Stimulated activated CD4-positive, alpha-beta T cell treated with anti-CD3 and anti-CD28 coated beads, Interleukin-4, amount 100 ng/mL, for 24 hours (primary cell): Measurements from ENCODE around the gene CDC23.
A peak's percentile ranks its signal among the peaks of the same experiment; 100 is the strongest.
"Not testable (repeated sequence)": the region's sequence is repeated elsewhere in the genome, so short reads cannot be mapped to it uniquely, and the experiment has no call there.

ENCODE experiments used
- DNase-seq: peaks from one replicate; pipeline ENCODE4 v3.0.0-alpha.2; 2020

The CDC23 gene

GRCh38 chr5:138212828-138213160 lies 329 bp downstream of the CDC23 start:
- DNase-seq, result no peak

DNA sequence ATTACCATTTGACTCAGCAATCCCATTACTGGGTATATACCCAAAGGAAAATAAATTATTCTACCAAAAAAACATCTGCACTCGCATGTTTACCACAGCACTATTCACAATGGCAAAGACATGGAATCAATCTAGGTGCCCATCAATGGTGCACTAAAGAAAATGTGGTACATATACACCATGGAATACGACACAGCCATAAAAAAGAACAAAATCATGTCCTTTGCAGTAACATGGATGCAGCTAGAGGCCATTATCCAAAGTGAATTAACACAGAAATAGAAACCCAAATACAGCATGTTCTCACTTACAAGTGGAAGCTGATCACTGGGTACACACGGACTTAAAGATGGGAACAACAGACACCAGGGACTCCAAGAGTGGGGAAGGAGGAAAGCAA lies 2.1 kb downstream of the CDC23 start:
- DNase-seq, result no peak

DNA sequence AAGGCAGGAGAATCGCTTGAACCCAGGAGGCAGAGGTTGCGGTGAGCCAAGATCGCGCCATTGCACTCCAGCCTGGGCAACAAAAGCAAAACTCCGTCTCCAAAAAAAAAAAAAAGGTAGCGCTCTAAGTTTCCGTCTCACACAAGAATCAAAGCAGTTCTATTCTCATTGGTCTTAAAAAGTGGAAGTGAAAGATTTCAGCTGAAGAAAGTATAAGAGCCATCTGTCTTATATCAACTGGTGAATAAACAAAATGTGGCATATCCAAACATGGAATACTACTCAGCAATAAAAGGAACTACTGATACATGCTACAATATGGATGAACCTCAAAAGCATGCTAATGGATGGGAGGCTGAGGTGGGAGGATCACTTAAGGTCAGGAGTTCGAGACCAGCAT lies 19.3 kb downstream of the CDC23 start:
- DNase-seq, result not testable (repeated sequence)

- DNase-seq, result no peak
These were observed 20.3 kb downstream of the CDC23 start for GRCh38 chr5:138192826-138193225.

DNA sequence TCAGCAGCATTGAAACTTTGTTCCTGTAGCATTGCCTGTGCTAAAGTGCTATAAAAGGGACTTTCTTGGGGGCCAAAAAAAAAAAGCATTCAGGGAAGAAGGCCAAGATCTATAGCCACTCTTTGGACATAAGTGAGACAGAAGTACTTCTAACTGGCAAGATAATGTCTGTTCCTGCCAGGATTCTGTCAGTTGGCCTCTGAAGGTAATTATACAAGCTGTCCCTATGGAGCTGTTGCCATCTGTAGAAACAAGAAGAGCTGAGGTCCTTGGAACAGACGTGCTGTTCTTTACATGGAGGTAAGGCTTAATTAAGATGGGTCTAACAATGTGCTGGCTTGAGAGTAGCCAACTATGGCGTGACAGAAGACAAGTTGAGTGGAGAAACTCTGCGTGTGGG lies 24.5 kb downstream of the CDC23 start:
- DNase-seq, result no peak

DNA sequence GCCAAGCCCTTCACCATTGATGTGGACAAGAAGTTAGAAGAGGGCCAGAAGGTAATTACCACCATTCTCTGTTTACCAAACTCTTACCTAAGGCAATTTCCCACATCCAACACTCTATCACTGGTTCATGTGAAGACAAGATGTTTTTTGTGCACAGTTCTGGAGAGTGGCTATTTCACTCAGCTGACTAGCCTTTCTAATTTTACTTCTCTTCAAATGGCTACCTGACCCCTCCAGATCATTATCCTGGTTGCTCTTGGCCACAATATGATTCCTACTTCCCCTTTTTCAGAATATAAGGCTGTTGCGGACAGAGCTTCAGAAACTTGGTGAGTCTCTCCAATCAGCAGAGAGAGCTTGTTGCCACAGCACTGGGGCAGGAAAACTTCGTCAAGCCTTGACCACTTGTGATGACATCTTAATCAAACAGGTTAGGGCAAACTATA lies 27.1 kb downstream of the CDC23 start:
- no peak for DNase-seq

DNA sequence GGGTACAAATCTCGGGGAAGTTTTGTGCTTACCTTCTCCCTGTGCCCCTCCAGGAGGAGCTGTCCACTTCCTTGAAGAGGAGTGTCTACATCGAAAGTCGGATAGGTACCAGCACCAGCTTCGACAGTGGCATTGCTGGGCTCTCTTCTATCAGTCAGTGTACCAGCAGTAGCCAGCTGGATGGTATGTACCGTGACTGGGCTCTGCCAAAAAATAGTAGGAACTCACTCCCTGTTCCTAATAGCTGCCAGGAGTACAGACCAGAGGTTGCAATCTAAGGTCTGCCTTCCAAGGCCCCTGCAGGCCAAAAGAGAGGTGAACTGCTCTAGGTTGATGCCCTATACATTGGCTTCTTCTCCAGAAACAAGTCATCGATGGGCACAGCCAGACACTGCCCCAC lies 30.3 kb downstream of the CDC23 start:
- DNase-seq, result no peak

GRCh38 chr5:138180841-138181240 lies 32.3 kb downstream of the CDC23 start:
- DNase-seq, result no peak

DNA sequence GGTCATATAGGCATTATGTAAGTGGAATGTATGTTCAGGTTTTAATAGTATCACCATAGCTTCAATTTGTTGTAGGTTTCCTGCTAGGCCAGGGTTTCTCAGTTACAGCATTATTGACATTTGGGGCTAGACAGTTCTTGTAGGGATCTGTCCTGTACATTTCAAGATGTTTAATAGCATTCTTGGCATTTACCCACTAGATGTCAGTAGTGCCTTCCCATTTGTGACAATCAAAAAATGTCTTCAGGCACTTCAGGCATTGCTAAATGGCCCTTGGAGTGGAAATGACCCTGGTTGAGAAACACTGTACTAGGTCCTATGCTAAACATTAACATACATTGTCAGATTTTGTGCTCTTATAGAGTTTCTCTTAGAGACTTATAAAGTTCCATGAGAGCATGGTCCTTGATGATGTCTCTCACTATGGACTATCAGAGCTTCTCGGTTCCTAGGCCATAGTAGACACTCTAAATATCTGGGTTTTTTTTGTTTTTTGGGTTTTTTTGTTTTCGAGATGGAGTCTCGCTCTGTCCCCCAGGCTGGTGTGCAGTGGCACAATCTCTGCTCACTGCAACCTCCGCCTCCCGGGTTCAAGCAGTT lies 32.8 kb downstream of the CDC23 start:
- no peak for DNase-seq

DNA sequence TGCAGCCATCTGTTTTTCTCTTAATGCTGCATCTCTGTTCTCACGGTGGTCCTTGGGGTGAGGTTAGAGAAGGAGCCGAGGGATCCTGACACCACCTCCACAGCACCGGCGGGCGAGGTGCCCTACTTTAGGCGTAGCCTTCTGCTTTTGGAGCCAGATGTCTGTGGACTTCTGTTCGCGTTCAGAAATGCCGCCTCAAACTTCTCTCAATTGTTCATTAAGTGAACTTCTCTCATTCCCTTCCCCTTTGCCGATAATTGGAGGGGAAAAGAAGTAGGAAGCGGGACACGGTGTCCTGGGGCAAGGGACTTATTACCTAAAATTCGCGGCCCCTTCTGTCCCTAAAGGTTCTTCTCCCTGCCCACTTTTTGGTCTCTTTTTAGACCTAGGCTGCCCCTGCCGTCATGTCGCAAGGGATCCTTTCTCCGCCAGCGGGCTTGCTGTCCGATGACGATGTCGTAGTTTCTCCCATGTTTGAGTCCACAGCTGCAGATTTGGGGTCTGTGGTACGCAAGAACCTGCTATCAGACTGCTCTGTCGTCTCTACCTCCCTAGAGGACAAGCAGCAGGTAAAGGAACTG lies 33.8 kb downstream of the CDC23 start:
- no peak for DNase-seq

- peak; percentile 93 for DNase-seq
These were observed 34.4 kb downstream of the CDC23 start, which contains the start of the genes BRD8 and KIF20A for GRCh38 chr5:138178516-138179276. Gene BRD8 (minus strand): TSS chr5:138178630. CDS start chr5:138178614, 16 bp downstream. Gene KIF20A (plus strand): TSS chr5:138179112. CDS start chr5:138179681, 569 bp downstream.

- peak; percentile 30 for DNase-seq
These were observed 35.1 kb downstream of the CDC23 start for GRCh38 chr5:138177941-138178515.

- no peak for DNase-seq
These were observed 42.8 kb downstream of the CDC23 start for GRCh38 chr5:138170299-138170698.

DNA sequence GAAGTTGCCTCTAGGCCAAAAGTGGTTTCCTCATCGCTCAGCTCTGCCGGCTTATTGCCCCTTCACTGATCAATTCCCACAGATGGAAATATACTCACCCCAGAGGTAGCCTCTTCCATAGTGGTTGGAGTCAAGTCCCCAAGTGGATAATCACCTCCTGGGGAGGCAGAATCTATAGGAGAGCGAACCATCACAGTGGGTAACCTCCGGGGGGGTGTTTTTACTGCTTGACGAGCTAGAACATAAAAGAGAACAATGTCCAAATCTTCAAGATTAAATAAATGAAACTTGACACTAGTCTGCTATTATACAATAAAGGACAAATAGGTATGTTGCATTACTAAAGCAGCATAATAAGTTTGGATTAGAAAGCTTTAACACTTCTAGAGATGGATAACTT lies 44.0 kb downstream of the CDC23 start:
- DNase-seq, result no peak

DNA sequence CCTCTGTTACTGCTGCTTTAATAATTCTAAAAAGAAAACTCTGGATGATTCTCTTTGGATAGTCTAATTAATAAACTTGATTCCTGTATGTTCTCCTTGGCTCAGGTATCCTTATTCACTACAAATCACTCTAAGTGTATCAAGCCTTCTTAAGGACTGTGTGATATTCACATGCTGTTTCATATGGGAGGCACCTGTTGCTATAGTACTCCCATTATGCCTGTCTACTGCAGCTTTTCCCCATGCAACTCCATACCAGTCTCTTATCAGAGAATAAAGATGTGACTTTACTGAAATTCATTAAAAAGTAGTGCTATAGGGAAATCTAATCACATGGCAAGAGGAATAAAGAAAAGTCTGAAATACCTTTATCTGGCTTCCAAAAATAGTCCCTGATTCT lies 49.4 kb downstream of the CDC23 start:
- DNase-seq, result no peak

DNA sequence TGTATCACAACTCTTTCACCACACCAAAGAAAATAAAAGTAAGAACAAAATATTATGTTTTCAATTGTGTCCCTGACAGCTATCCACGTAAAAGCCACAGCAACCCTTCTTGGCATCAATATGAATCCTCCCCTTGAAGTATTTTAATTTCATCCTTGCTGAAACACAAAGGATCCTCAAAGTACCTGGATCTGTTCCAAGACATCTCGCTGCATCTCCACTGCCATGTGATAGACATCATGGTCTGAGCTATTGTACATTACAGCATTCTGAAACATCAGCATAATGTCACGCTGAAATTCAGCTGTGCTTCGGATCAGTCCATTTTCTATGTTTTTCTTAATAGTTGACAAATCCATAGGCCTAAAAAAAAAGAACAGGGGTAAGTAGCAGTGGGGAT lies 52.4 kb downstream of the CDC23 start:
- no peak for DNase-seq

- DNase-seq, result no peak
These were observed 53.5 kb downstream of the CDC23 start for GRCh38 chr5:138159666-138160065.

- no peak for DNase-seq
These were observed 55.5 kb downstream of the CDC23 start for GRCh38 chr5:138157626-138158025.

DNA sequence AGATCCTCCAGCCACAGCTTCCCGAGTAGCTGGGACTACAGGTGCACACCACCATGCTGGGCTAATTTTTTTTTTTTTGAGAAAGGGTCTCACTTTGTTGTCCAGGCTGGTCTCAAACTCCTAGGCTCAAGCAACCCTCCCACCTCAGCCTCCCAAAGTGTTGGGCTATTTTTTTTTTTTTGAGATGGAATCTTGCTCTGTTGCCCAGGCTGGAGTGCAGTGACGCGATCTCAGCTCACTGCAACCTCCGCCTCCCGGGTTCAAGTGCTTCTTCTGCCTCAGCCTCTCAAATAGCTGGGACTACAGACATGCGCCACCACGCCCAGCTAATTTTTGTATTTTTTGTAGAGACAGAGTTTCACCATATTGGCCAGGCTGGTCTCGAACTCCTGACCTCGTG lies 57.1 kb downstream of the CDC23 start:
- not testable (repeated sequence) for DNase-seq

DNA sequence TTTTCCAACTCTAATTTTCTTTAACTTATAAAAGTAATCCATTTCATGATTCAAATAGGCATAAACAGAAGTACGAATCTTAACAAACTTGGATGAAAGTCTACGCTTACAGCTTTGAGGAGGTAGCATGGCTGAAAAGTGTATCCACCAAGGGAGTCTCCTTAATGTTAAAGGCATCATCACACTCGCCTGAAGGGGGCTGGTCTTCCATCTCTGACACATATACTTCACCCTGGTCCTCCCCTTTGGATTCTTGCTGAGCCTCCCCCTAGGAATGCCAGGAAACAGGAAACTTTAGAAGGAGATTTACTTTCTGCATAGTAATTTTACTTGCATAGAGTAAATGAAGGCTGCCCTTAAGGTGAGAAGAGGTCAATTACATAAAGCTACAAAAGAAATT lies 63.6 kb downstream of the CDC23 start:
- DNase-seq, result no peak

GRCh38 chr5:138148811-138149210 lies 64.3 kb downstream of the CDC23 start:
- DNase-seq, result no peak

- DNase-seq, result not testable (repeated sequence)
These were observed 69.5 kb downstream of the CDC23 start for GRCh38 chr5:138143578-138143977.

DNA sequence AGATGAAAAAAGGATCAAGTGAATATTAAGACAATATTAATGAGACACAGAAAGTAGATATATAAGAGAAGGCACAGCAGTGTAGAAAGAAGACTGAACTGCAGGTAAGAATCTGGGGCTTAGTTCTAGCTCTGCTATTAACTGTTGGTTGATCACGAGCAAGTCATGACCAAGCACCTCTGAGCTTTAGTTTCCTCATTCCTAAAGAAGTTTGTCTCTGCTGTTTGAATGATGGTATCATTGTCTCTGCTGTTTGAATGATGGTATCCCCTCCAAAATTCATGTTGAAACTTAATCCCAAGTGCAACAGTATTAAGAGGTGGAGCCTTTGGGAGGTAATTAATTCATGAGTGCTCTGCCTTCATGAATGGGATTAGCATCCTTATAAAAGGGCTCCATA lies 71.4 kb downstream of the CDC23 start:
- DNase-seq, result no peak

GRCh38 chr5:138140268-138140667 lies 72.9 kb downstream of the CDC23 start:
- no peak for DNase-seq
